ENCODE measurements around the gene CXCL12. TPM values are rescaled to one million over a fixed set of nuclear protein-coding genes. Genes with fewer than 3 reads are reported as not detected.

The CXCL12 gene
- total and polyA plus RNA-seq, 4 donors: 23.8 to 66.3 (median 41.8) TPM

DNA sequence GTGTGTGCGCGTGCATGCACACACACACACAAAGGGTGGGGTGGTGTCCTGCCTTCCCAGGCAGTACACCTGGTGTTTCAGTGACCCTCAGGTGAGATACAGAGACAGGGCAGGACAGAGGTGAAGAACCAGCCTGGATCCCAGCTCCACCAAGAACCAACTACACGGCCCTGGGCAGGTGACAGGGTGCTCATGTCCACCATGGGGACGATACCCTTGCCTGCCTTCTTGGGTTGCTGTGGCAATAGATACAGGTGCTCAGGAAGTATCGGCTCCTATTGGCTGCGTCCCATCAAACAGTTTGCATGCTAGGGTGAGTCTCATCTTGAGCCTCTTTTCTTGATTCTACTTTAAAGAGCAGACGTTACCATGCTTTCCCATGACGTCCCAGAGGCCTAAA is 33.7 kb upstream of the CXCL12 start (continued):
- TF ChIP-seq, protein P1, sequence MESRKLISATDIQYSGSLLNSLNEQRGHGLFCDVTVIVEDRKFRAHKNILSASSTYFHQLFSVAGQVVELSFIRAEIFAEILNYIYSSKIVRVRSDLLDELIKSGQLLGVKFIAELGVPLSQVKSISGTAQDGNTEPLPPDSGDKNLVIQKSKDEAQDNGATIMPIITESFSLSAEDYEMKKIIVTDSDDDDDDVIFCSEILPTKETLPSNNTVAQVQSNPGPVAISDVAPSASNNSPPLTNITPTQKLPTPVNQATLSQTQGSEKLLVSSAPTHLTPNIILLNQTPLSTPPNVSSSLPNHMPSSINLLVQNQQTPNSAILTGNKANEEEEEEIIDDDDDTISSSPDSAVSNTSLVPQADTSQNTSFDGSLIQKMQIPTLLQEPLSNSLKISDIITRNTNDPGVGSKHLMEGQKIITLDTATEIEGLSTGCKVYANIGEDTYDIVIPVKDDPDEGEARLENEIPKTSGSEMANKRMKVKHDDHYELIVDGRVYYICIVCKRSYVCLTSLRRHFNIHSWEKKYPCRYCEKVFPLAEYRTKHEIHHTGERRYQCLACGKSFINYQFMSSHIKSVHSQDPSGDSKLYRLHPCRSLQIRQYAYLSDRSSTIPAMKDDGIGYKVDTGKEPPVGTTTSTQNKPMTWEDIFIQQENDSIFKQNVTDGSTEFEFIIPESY (IDR thresholded peaks at IDR 0.05): no peak

DNA sequence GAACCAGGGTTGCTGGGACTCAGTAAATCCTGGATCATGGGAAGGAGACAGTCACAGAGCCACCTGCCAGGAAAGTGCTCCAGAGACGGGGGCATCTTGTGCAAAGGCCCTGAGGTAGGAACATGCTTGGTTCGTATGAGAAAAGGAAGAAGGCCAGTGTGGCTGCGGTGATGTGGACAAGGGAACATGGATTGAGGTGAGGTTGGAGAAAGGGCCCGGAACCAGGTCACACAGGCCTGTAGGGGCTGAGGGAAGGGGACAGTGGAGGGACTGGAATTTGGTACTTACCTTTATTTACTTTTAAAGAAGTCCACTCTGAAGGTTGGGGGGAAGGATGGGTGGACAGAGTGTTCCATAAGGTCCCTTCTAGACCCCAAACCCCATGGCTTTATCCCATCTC is 32.9 kb upstream of the CXCL12 start:
- H3K36me3 ChIP-seq (ENCODE audit: control insufficient read depth in 4 of 4, insufficient read depth in 3 of 4, low read depth in 1 of 4, low read length in 3 of 4): no peaks in the 10 kb centered on the region
- no peaks in the 10 kb centered on the region for H3K27me3 ChIP-seq (ENCODE audit: control insufficient read depth in 4 of 4, insufficient read depth in 4 of 4, low read length in 3 of 4)
- H3K9me3 ChIP-seq (ENCODE audit: control insufficient read depth in 4 of 4, low read length in 3 of 4): no peaks in the 10 kb centered on the region
- no peak overlapping the region for H3K27ac ChIP-seq (ENCODE audit: low read depth in 1 of 2, low read length in 2 of 2)
- no peaks in the 10 kb centered on the region for H3K4me1 ChIP-seq (ENCODE audit: control insufficient read depth in 4 of 4, insufficient read depth in 4 of 4, low read length in 3 of 4)
- TF ChIP-seq NR2F2 (IDR thresholded peaks at IDR 0.05) (no peak), JUND (IDR thresholded peaks at IDR 0.05) (no peak), EGR1 (IDR thresholded peaks at IDR 0.05; ENCODE audit: low read depth in 2 of 2) (no peak), HNF4A (conservative IDR thresholded peaks at IDR 0.05) (no peak), TAF1 (conservative IDR thresholded peaks at IDR 0.05) (no peak), HNF4G (IDR thresholded peaks at IDR 0.05) (no peak), FOXA1 (IDR thresholded peaks at IDR 0.05) (no peak), RAD21 (IDR thresholded peaks at IDR 0.05) (no peak)
- TF ChIP-seq, protein P2, sequence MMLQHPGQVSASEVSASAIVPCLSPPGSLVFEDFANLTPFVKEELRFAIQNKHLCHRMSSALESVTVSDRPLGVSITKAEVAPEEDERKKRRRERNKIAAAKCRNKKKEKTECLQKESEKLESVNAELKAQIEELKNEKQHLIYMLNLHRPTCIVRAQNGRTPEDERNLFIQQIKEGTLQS (IDR thresholded peaks at IDR 0.05): no peak
- TF ChIP-seq, protein P3, sequence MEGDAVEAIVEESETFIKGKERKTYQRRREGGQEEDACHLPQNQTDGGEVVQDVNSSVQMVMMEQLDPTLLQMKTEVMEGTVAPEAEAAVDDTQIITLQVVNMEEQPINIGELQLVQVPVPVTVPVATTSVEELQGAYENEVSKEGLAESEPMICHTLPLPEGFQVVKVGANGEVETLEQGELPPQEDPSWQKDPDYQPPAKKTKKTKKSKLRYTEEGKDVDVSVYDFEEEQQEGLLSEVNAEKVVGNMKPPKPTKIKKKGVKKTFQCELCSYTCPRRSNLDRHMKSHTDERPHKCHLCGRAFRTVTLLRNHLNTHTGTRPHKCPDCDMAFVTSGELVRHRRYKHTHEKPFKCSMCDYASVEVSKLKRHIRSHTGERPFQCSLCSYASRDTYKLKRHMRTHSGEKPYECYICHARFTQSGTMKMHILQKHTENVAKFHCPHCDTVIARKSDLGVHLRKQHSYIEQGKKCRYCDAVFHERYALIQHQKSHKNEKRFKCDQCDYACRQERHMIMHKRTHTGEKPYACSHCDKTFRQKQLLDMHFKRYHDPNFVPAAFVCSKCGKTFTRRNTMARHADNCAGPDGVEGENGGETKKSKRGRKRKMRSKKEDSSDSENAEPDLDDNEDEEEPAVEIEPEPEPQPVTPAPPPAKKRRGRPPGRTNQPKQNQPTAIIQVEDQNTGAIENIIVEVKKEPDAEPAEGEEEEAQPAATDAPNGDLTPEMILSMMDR (IDR thresholded peaks at IDR 0.05; ENCODE audit: low read depth, low read length, missing input control): no peak
- TF ChIP-seq, protein P1 (IDR thresholded peaks at IDR 0.05): no peak
- no peak overlapping the region for H3K4me3 ChIP-seq (ENCODE audit: low read depth in 1 of 3, low read length in 3 of 3)
- no peak overlapping the region for H3K9ac ChIP-seq (ENCODE audit: low read depth in 1 of 2, low read length in 2 of 2)
- no peak for DNase-seq (ENCODE audit: low spot score)
- 89% methylated on average over 4 of the region's 4 CpGs for WGBS

DNA sequence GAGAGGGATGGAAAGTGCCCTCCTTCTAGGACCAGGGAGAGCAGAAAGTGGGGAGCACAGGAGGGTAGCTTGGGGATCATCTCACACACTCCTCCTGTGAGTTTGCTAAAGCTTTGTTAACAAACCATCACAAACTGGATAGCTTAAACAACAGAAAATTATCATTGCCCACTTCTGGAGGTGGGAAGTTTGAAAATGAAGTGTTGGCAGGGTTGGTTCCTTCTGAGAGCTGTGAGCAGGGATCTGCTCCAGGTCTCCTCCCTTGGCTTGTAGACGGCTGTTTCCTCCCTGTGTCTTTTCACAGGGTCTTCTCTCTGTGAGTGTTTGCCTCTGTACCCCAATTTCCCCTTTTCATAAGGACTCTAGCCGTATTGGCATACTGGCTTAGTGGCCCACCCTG is 32.0 kb upstream of the CXCL12 start:
- Histone ChIP-seq H3K9ac (ENCODE audit: low read depth in 1 of 2, low read length in 2 of 2) (no peak overlapping the region), H3K27me3 (ENCODE audit: control insufficient read depth in 4 of 4, insufficient read depth in 4 of 4, low read length in 3 of 4) (no peaks in the 10 kb centered on the region), H3K36me3 (ENCODE audit: control insufficient read depth in 4 of 4, insufficient read depth in 3 of 4, low read depth in 1 of 4, low read length in 3 of 4) (no peaks in the 10 kb centered on the region), H3K27ac (ENCODE audit: low read depth in 1 of 2, low read length in 2 of 2) (no peak overlapping the region), H3K4me1 (ENCODE audit: control insufficient read depth in 4 of 4, insufficient read depth in 4 of 4, low read length in 3 of 4) (no peaks in the 10 kb centered on the region), H3K4me3 (ENCODE audit: low read depth in 1 of 3, low read length in 3 of 3) (no peak overlapping the region), H3K9me3 (ENCODE audit: control insufficient read depth in 4 of 4, low read length in 3 of 4) (peaks cover 0 to 2% (median under 1%) of the 10 kb centered on the region in 4 donors)
- TF ChIP-seq, protein P2 (IDR thresholded peaks at IDR 0.05): no peak
- TF ChIP-seq SP1 (IDR thresholded peaks at IDR 0.05) (no peak), TAF1 (conservative IDR thresholded peaks at IDR 0.05) (no peak), GABPA (IDR thresholded peaks at IDR 0.05 in 1 of 2, conservative IDR thresholded peaks at IDR 0.05 in 1 of 2) (no peak), HNF4G (IDR thresholded peaks at IDR 0.05) (no peak), EGR1 (IDR thresholded peaks at IDR 0.05; ENCODE audit: low read depth in 2 of 2) (no peak), NR2F2 (IDR thresholded peaks at IDR 0.05) (no peak)
- no peak for DNase-seq (ENCODE audit: low spot score)
- WGBS: 65% methylated on average over 2 of the region's 2 CpGs
